Coronary artery (tissue), 2 donors: ENCODE measurements around the gene SPNS2.

Experiments used
- DNase-seq: peaks from one replicate; pipeline ENCODE4 v3.0.0-alpha.2; 2017; ENCODE audit warnings: low spot score
- H3K27ac ChIP-seq, 2 donors: fragments of 200-600 bp; sonication (generic); one replicate each; pipeline ENCODE4 v1.5.1; 2016 to 2019
- H3K4me3 ChIP-seq: fragments of 200-600 bp; sonication (generic); 2 replicates; pipeline ENCODE4 v1.5.1; 2016; ENCODE audit warnings: mild to moderate bottlenecking, moderate library complexity
- TF ChIP-seq, protein P1 (sequence below): fragments of 200-600 bp; sonication (generic); IDR thresholded peaks from one replicate; pipeline ENCODE4 v1.5.1; 2019; ENCODE audit warnings: antibody characterized with exemption

The SPNS2 gene

DNA sequence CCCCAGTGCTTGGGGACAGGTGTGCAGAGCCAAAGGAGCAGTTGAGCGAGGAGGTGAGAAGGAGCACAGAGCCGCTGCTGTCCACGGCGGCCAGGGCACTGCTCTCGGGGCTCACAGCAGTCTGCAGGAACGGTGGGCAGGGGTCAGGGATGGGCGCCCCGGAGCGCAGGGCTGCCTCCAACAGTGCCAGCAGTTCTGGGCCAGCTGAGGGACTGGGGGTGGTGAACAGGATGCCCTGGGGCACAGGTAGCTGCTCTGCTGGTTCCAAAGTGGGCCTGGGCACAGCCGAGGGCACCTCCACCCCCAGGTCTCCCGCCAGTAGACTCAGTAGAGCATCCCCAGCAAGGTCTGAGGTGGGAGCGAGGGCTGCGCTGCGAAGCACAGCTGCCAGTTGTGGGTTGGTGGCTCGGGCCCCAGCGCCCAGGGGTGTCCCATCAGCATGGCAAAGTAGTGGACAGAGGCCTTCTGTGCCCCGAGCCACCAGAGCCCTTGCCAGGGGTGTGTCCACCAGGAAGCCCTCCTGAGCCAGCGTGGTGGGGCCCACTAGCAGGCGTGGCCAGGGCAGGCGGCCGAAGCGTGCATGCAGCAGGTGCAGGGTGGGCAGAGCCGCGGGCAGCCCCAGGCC is 59.8 kb downstream of the SPNS2 start:
- no peak for DNase-seq
- no peak overlapping the region for H3K27ac ChIP-seq
- TF ChIP-seq, protein P1, sequence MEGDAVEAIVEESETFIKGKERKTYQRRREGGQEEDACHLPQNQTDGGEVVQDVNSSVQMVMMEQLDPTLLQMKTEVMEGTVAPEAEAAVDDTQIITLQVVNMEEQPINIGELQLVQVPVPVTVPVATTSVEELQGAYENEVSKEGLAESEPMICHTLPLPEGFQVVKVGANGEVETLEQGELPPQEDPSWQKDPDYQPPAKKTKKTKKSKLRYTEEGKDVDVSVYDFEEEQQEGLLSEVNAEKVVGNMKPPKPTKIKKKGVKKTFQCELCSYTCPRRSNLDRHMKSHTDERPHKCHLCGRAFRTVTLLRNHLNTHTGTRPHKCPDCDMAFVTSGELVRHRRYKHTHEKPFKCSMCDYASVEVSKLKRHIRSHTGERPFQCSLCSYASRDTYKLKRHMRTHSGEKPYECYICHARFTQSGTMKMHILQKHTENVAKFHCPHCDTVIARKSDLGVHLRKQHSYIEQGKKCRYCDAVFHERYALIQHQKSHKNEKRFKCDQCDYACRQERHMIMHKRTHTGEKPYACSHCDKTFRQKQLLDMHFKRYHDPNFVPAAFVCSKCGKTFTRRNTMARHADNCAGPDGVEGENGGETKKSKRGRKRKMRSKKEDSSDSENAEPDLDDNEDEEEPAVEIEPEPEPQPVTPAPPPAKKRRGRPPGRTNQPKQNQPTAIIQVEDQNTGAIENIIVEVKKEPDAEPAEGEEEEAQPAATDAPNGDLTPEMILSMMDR, result no peak
- no peak overlapping the region for H3K4me3 ChIP-seq

DNA sequence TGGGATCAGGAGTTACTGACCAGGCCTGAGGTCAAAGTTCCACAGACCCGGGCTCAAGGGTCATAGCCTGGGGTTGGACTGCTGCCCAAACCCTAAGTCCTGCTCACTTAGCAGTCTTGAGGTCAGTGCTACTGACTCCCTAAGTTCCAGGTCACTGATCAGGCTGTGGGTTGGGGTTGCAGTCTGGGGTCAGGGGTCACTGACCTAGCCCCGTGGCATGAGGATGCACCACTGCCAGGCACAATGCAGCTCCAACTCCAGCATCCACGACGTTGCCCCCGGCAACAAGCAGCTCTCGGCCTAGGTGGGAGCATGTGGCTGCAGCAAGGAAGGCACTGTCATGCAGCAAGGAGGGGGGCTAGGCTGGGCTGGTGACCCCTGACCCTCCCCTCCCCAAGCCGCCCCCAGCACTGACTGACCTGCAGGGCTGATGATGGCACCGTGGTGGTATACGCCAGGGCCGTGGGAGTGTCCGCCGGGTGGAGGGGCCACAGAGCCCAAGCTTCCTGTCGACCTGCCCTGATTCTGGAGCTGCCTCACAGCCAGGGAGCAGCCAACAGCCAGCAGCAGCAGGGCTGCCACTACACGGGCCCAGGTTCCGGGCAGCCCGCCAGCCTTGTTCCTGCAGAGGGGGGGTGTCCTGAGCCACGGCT is 60.6 kb downstream of the SPNS2 start:
- Histone ChIP-seq H3K27ac (no peak overlapping the region), H3K4me3 (no peak overlapping the region)
- no peak for DNase-seq
- TF ChIP-seq, protein P1, result no peak

DNA sequence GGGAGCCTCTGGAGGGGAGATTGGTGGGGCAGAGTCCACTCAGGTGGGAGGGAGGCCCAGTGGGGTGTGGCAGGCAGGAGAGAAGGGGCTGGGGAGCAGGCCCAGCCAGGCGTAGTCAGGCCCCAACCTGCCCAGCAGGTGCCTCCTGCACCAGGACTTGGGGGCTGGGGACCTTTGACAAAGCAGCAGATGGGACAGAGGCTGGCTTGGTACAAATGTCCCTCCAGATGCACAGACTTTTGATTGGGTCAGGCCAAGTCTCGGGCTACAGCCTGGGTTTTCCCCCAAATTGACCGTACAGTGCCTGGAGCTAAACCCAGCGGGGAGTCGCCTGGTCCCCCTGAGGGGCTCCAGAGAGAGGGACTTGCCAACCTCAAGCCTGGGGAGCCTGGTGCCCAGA is 61.3 kb downstream of the SPNS2 start:
- H3K27ac ChIP-seq, result no peak overlapping the region
- TF ChIP-seq, protein P1, result no peak
- no peak overlapping the region for H3K4me3 ChIP-seq
- no peak for DNase-seq

DNA sequence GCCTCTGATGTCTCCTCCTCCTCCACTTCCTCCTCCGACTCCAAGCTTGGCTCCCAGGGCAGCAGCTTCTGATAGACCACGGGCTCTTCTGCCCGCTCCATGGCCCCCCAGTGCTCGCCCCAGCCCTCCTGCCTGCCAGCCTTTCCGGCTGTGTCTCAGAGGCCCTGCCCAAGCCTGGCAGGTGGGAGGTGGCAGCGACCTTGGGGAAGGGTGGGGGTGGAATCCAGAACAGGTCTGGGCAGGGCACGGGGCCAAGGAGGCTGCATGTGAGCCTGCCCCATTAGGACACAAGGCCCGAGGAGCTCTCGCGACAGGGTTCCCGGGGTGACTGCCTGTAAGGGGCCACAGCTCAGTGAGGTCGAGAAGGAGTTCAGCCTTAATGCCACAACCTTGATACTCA is 61.7 kb downstream of the SPNS2 start, which contains the start of gene GGT6:
Gene GGT6 (minus strand): TSS at position 157 of the 400 bp plus-strand sequence. CDS start 56 bp downstream, at position 101.
- H3K4me3 ChIP-seq, result no peak within 1 kb of the TSS
- H3K27ac ChIP-seq, result no peak within 1 kb of the TSS
- no peak for DNase-seq
- TF ChIP-seq, protein P1, result no peak

DNA sequence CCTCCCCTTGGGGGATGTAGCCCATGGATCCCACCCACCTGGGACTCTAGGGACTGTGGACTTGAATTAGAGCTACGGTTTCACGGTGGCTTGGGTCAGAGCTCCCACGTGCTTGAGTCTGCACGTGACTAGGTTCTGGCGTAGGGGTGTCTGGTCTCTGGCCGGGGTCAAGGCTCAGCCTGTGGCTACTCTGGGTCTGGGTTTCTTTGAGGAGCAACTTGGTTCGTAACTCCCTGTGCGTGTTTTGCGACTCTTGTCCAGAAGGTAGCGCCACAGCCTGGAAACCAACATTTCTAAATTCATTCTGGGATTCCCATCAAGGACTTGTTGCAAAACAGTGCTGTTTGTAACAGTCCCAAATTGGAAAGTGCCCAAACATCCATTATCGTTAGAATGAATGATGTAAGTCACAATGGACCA is 62.2 kb downstream of the SPNS2 start:
- TF ChIP-seq, protein P1, result no peak
- no peak for DNase-seq
- no peak overlapping the region for H3K4me3 ChIP-seq
- no peak overlapping the region for H3K27ac ChIP-seq

DNA sequence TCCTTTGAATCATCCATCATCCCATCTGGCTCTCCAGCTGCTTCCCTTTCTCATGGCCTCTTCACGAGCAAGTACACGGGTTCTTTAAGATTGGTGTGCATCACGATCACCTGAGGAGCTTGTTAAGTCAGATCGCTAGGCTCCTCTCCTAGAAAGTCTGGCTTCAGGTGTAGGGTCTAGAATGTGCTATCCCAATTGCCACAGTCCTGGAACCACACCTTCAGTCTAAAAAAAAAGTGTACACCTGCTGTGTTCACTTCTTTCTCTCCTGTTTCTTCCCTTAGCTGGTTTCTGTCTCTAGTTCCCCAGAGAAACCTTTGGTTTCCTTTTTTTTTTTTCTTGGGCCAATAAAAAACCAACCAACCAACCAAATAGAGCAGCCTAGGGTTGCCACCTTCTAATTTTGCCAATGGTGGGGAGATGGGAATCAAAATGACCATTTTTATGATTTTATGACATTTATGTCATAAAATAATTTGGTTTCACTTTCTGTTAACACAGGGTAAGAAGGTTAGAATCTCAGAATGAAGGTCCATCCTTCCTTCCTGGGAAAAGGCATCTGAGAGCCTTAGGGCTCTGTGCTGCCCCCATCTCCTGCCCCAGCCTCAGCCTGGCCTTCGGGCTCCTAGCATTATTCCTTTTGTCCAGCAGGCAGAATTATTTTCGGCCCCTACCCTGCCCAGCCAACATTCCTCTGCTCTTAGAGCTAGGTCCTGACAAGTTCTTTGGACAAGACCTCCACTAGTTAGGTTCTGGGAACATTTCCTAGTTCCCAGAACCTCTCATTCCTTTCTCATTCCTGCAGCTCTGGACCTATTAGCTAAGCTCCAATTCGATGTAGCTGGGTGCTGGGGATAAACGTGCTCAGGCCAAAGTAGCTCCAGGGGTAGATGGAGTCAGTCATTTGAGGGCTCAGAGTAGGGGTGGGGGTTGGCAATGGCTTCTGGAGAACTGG is 63.6 kb downstream of the SPNS2 start:
- Histone ChIP-seq H3K27ac (peak overlapping the region; percentile 24 to 67), H3K4me3 (no peak overlapping the region)
- DNase-seq, result no peak
- TF ChIP-seq, protein P1, result no peak
